ENCODE results near the gene ELL.

Gene ELL

GRCh38 chr19:18493440-18494266, 28.2 kb downstream of the ELL start:
- TF ChIP-seq RAD21 (IDR thresholded peaks at IDR 0.05; ENCODE audit: low read depth) (no peak), TAF1 (IDR thresholded peaks at IDR 0.05; ENCODE audit: low read depth) (no peak), CEBPB (IDR thresholded peaks at IDR 0.05) (no peak), EGR1 (IDR thresholded peaks at IDR 0.05) (no peak), MAX (IDR thresholded peaks at IDR 0.05) (no peak), REST (IDR thresholded peaks at IDR 0.05; ENCODE audit: low read depth) (no peak), TEAD4 (IDR thresholded peaks at IDR 0.05) (no peak), NFIC (IDR thresholded peaks at IDR 0.05) (no peak), ZBTB7A (IDR thresholded peaks at IDR 0.05; ENCODE audit: low read depth) (no peak), TCF12 (IDR thresholded peaks at IDR 0.05; ENCODE audit: low read depth) (no peak), EP300 (IDR thresholded peaks at IDR 0.05; ENCODE audit: borderline replicate concordance) (no peak), USF1 (IDR thresholded peaks at IDR 0.05) (no peak), CREB1 (IDR thresholded peaks at IDR 0.05; ENCODE audit: low read depth) (no peak), YY1 (IDR thresholded peaks at IDR 0.05; ENCODE audit: low read depth) (no peak), FOXM1 (IDR thresholded peaks at IDR 0.05; ENCODE audit: borderline replicate concordance, low read depth) (no peak)

GRCh38 chr19:18491995-18492953, 29.6 kb downstream of the ELL start:
- TF ChIP-seq REST (IDR thresholded peaks at IDR 0.05; ENCODE audit: low read depth) (no peak), TEAD4 (IDR thresholded peaks at IDR 0.05) (no peak), FOXM1 (IDR thresholded peaks at IDR 0.05; ENCODE audit: borderline replicate concordance, low read depth) (no peak), CREB1 (IDR thresholded peaks at IDR 0.05; ENCODE audit: low read depth) (no peak), MAX (IDR thresholded peaks at IDR 0.05) (no peak), TCF12 (IDR thresholded peaks at IDR 0.05; ENCODE audit: low read depth) (no peak), ZBTB7A (IDR thresholded peaks at IDR 0.05; ENCODE audit: low read depth) (no peak), EP300 (IDR thresholded peaks at IDR 0.05; ENCODE audit: borderline replicate concordance) (no peak), TAF1 (IDR thresholded peaks at IDR 0.05; ENCODE audit: low read depth) (no peak)

DNA sequence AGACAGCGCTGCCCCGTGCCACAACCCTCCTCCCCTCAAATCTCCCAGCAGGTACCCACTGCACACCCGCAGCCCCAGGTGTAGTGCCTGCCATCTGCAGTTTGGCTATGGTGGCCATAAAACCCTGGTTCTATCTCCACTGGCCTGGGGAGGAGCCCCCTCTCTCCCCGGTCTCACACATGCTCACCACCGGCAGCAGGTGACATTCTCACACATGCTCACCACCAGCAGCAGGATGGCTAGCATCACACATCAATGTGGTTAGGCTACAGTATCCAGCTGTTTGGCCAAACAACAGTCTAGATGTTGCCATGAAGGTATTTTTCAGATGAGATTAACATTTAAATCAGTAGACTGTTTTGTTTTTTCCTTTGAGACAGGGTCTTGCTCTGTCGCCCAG, 31.1 kb downstream of the ELL start:
- TF ChIP-seq ZBTB7A (IDR thresholded peaks at IDR 0.05; ENCODE audit: low read depth), result no peak
- TF ChIP-seq TCF12 (IDR thresholded peaks at IDR 0.05; ENCODE audit: low read depth), result no peak
- no peak for TF ChIP-seq RAD21 (IDR thresholded peaks at IDR 0.05; ENCODE audit: low read depth)
- no peak for TF ChIP-seq USF1 (IDR thresholded peaks at IDR 0.05)
- TF ChIP-seq CREB1 (IDR thresholded peaks at IDR 0.05; ENCODE audit: low read depth), result no peak
- TF ChIP-seq REST (IDR thresholded peaks at IDR 0.05; ENCODE audit: low read depth), result no peak
- no peak for TF ChIP-seq CEBPB (IDR thresholded peaks at IDR 0.05)
- no peak for TF ChIP-seq MAX (IDR thresholded peaks at IDR 0.05)
- no peak for TF ChIP-seq TEAD4 (IDR thresholded peaks at IDR 0.05)
- TF ChIP-seq YY1 (IDR thresholded peaks at IDR 0.05; ENCODE audit: low read depth), result no peak
- no peak for TF ChIP-seq EGR1 (IDR thresholded peaks at IDR 0.05)
- TF ChIP-seq NFIC (IDR thresholded peaks at IDR 0.05), result no peak
- no peak for TF ChIP-seq EP300 (IDR thresholded peaks at IDR 0.05; ENCODE audit: borderline replicate concordance)

Data from Ishikawa (cell line).